HG03342 (cell line): ENCODE data around the gene KIAA0513.

Experiments used
- ATAC-seq: cut with Tn5 transposase; IDR thresholded peaks from one replicate; pipeline ENCODE4 v1.9.1; 2021; ENCODE audit warnings: mild to moderate bottlenecking, moderate library complexity; ENCODE audit not compliant: unreplicated experiment

The KIAA0513 gene

DNA sequence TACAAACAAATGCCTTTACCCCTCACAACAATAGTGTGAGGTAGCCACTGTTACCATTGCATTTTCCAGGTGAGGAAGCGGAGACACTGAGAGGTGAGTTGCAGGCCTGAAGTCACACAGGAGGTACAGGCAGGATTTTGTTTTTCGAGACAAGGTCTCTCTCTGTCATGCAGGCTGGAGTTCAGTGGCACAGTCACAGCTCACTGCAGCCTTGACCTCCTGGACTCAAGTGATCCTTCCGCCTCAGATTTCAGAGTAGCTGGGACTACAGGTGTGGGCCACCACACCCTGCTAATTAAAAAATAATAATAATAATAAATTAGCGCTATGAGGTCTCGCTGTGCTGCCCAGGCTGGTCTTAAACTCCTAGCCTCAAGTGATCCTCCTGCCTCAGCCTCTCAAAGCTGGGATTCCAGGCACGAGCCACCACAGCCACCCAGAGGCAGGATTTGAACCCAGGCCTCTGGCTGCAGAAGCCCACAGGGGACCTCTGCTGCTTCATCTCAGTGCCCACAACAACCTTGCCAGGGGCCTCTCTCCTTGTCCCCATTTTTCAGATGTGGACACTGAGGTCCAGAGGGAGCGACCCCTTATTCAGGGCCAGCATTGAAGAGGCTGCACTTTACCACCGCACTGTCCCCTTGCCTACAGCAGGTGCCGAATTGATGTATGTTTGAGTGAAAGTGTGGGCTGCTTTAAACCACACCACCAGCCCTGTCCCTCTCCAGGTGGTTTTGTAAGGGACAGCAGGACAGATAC lies 100.7 kb downstream of the KIAA0513 start:
- ATAC-seq, result no peak

DNA sequence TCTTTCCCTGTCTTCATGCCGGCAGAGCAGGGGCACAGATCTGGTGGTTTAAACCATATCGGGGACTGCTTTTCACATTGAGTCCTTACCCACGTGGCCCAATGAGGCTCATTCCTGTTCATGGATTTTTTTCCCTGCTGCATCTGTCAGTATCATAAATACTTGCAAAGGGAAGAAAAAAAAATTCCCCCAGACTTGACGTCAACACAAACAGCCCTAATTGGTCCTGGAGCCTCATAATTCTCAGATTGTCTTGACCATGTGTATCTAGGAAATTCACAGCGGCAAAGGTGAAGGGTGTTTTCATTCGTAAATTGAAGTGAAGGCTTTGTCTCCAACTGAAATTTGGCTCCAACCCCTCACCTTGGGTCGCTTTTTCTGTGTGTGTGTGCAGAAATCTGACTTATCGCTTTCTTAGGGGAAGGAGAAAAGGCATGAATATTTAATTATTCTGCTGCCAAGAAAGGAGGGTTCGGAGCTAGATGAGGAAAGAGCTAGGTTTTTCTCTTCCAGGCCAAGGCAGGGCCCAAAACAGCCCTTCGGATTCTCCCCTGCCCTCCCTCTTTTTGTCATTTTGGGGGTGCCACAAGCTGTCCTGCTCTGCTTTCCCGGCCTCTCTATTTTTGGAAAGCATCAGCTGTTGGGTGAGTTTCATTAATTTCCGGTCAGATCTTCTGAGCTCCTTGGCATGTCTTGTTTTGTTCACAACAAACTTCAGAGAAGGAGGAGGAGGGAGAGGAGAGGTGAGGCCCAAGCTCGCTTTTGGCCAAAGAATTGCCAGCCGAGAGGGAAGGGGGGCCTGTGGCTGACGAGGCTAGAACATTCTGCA lies 102.5 kb downstream of the KIAA0513 start:
- ATAC-seq, result no peak

DNA sequence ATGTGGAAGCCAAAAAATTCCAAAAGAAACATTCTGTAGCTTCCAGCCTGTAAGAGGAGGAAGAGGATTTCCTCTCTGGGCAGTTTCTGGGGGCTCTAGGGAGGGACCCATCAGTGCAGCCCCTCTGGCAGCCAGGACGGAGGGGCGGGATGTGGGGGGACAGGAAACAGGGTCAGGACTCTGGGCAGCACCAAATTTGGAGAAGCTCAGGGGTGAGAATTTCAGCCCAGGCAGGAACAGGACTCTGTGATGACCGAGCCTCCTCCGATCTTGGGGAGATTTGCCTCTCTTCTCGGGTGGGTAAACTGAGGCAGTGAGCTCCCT lies 103.1 kb downstream of the KIAA0513 start:
- no peak for ATAC-seq

DNA sequence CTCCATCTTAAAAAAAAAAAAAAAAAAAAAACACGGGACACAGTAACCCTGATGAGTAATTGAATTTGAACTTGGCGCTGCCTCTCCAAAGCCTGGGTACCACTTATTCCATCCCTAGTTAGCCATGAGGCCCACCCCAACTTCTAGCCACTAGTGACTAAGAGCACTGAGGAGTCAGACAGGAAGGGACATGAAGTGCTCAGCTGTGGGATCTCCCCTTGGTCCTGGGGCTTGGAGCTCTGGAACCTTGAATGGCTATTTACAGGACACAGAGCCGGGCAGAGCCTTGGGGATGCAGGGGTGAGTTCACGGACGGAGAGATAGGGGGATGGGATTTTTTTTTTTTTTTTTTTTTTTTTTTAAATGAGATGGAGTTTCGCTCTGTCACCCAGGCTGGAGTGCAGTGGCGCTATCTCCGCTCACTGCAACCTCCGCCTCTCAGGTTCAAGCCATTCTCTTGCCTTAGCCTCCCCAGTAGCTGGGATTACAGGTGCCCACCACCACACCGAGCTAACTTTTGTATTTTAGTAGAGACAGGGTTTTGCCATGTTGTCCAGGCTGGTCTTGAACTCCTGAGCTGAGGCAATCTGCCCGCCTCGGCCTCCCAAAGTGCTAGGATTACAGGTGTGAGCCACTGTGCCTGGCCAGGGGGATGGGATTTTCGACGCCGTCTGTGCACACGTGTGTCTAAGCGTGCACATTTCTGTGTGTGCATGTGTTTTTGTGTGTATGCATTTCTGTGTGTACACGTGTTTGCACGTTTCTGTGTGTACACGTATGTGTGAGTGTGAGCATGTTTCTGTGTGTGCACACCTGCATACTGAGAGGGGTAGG lies 105.1 kb downstream of the KIAA0513 start:
- no peak for ATAC-seq

DNA sequence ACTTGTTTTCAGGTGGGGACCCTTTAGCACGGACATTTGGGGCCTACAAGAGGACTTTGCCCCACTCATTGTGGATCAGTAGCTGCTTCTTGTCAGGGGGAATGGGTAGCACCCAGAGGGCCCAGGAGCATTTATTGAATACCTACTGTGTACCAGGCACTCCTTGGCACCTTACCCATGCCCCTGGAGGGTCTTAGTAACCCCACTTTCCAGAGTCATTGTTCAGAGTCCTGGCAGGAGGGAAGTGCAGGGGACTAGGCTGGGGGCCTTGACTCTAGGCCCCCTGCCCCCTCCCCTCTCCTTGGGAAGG lies 105.7 kb downstream of the KIAA0513 start:
- ATAC-seq, result no peak

DNA sequence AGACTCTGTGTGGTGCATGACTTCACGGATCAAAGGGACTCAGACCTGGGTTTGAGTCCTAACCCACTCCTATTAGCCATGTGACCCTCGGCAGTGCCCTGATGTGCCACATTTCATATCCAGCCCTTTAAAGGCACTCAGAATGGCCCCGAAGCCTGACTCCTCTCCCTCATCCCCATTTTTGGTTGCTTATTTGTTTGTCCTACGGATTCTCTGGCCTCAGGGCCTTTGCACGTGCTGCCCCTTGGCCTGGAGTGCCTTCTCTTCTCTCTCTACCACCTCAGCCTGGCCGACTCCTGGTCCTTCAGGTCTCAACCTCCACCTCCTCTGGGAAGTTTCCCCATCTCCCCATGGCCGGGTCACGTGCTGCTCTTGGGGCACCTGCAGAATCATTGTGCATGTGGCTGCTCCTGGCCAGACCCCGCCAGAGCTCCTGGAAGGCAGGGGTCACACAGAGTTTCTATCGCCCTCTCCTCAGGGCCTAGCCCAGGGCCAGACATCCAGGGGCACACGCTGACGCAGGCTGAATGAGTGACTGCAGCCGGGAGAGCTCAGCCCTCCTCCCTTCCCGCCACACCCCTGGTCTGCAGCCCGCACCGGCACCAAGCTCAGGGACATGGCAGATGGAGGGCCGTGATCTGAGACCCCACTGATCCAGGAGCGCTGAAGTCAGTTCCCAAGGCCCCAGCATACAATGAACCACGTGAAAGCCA lies 106.6 kb downstream of the KIAA0513 start:
- no peak for ATAC-seq

DNA sequence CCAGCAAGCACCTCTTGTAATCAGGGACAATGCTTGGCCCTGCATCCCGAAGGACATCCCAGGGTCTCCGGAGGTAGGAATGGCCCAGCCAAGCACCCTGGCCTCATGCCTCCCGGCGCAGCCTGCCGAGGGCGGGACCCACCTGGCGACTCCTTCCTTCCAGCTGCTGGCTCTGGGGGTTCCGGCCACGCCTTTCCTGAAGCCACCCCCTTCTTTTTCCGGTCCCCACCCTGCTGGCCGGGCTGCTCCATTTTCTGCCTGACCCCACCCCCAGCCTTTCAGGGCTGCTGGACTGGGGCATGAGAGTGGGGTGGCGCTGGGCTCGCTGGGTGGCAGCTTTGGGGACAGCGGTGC lies 107.2 kb downstream of the KIAA0513 start:
- ATAC-seq, result no peak

DNA sequence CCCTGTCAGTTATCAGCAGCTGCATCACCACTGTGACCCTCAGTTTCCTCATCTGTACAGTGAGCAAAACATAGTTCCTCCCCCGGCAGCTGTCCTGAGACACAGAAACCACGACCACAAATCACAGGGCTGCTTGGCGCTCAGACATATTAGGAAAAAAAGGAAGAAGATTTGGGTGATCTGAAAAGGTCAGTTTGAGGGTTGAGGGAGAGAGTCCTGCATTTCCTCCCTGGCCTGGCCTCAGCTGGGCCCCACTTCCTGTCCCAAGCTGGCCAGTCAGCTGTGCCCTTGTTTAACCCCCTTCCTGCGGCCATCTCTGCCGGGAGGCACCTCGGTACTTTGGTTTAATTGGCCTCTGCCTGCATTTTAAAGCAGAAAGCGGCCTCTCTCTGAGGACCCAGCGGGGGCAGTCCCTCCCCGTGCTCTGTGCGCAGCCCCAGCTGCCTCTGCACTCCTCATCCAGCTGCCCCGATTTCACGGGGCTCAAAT lies 108.7 kb downstream of the KIAA0513 start:
- no peak for ATAC-seq

DNA sequence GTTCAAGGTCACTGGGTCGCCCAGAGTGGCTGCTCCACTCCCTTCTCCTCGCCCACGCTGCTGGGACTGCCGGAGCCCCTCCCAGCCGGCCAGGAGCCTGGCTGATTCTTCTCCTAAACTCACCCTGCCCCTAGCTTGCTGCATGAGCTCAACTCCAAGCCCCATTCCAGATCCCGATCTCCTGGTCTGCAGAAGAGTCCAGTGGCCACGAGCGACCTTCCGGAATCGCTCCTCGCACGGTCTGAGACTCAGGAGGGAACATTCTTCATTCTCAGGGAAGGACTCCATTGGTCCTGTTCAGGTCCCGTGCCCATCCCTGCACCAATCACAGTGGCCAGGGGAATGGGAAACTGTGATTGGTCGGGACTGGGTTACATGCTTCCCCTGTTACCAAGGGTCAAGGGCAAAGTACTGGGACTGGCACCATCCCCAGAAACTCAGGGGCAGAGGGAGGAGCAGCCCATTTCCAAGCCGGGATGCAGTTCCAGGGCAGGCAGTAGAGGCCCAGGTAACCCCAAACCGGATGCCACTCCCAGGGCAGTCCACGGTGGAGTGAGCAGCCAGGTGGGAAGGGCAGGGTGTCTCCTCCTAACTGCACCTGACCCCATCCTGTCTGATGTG lies 109.2 kb downstream of the KIAA0513 start:
- ATAC-seq, result no peak

DNA sequence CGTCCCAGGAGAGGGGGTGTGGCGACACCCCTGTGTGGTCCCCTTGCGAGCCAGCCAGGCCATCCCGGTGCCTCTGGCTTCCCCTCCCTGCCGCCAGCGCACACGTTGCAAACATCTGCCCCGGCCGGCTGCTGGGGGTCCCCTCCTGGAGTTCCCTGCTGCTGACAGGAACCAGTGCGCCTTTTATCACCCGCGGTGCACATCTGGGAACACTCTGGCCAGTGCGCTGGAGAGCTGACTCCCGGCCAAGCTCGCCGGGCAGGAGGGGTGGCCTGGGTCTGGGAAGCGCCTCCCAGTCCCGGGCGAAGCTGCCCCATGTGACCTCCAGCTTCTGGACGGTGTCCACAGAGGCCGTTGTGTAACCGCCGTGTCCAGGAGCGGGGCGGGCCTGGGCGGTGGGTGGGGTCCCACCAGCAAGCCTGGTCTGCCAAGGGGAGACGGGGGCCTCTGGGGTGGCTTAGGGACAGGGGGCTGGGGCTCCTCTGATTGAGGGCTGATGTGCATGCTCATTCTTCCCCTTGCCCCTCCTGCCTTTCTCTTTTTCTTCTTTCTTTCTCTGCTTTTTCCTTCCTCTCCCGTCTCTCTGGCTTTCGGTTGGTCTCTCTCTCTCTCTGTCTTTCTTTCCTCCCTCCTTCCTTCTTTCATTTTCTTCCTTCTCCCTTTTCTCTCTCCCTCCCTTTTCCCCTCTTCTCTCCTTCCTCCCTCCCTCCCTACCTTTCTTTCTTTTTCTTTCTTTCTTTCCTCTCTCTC lies 109.9 kb downstream of the KIAA0513 start:
- no peak for ATAC-seq

DNA sequence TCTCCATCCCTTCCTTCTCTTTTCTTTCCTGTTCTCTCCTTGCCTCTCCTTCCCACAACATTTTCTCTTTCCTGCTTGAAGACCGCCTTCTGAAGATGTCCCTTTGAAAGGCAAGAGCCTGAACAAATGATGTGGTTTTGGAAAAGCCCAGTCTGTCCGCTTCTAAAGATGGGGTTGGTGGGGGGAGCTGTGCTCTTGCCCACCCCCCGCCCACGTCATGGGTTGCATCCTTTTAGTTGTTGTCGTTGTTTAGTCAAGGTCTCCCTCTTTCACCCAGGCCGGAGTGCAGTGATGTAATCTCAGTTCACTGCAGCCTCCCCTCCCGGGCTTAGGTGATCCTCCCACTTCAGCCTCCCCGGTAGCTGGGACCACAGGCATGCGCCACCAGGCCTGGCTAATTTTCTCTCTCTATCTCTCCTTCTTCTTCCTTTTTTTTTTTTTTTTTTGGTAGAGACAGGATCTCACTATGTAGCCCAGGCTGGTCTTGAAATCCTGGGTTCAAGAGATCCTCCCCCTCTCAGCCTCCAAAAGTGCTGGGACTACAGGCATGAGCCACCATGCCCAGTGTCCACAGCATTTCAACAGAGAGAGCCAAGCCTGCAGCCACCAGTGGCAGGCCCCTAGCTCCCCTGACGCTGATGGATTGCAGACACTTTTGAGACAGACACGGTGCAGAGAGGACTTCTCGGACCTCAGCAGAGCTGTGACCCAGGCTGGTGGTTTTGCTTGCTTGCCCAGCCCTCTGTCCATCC lies 110.7 kb downstream of the KIAA0513 start:
- ATAC-seq, result no peak

DNA sequence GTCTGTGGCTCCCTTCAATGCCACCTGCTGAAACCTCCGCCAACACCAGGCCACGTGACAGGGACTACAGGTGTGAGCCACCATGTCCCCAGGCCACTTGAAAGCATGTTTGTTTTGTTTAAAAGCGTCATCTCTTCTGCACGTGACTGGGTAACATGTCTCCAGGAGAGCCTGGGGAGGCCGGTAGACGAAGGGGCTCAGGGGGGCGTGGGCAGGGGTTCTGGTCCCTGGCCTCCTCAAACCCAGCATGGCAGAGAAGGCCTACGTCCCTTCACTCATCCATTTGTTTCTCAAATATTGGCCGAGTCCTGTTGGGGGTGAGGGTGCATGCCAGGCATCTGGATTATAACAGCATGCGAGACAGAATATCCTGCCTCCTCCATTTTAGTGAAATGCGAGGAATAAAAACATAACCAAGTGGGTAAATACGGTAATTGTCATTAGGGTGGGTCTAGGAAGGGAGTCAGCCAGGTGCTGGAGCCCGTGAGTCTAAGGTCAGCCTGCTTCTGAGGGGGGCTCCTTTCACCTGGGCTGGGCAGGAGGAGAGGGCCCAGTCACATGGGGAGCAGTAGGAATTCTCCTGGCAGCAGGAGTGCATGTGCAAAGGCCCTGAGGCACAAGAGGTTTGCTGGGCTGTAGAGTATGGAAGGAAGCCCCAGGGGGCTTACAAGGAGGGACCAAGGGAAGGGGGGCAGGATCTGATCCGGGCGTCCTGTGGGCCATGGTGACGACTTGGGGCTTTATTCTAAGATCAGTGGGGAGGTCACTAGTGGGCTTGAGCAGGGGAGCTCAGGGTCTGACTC lies 111.4 kb downstream of the KIAA0513 start:
- ATAC-seq, result no peak

DNA sequence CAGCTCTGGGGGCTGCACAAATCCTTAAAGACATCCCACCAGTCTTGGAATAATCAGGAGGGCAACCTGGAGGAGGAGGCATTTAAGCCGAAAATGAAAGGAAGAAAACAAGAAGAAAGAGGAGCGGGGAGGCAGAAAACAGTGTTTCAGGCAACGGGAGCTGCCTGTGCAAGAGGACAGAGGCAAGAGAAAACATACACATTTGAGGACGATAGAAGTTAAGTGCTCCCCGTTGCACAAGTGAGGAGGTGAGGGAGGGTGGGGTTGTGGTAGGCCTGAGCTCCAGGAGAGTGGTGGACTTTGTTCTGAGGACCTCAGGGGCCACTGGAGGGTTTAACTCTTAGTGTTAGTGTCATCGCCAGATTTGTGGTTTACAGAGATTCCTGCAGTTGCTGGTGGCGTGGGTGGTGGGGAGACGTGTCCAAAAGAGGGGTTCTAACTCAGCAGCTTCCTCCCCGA lies 112.3 kb downstream of the KIAA0513 start:
- ATAC-seq, result no peak

DNA sequence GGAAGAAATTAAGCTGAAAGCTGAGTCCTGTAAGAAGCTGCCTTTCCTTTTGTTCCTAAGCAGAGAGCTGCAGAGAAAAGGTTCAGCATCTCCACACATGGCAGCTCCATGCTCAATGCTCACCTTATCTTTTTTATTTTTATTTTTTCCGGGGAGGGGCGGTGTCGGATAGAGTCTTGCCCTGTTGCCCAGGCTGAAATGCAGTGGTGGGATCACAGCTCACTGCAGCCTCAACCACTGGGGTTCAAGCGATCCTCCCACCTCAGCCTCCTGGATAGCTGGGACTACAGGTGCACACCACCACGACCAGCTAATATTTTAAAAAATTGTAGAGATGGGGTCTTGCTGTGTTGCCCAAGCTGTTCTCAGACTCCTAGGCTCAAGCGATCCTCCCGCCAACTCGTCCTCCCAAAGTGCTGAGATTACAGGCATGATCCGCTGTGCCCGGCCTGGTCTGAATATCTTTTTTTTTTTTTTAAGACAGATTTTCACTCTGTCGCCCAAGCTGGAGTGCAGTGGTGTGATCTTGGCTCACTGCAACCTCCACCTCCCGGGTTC lies 112.9 kb downstream of the KIAA0513 start:
- no peak for ATAC-seq

DNA sequence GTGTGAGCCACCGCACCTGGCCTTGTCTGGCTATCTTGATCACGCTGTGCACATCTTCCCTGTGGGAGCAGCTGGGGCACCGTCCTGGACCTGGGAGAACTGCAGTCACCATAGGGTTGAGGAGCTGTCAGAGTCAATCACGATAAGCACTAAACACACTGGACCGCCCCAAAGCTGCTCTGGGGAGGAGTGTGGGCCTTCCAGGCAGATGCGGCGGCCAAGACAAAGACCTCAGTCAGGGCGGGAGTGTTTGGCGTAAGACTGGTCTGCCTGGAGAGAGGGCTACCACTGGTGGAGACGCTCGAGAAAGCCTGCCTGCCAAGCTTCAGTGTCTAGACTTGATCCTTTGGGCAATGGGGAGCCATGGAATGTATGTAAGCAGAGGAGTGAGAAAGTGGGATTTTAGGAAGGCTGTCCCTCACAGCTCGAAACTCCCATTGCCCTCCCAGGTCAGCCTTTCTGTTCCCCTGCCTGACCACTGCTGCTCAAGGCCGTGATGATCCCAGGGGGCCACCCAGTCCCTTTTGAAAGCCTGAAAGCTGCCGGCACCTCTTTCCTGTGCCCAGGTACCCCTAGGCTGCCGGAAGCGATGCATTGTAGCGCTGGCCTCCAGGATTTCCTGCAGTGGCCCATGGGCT lies 114.0 kb downstream of the KIAA0513 start:
- ATAC-seq, result no peak

DNA sequence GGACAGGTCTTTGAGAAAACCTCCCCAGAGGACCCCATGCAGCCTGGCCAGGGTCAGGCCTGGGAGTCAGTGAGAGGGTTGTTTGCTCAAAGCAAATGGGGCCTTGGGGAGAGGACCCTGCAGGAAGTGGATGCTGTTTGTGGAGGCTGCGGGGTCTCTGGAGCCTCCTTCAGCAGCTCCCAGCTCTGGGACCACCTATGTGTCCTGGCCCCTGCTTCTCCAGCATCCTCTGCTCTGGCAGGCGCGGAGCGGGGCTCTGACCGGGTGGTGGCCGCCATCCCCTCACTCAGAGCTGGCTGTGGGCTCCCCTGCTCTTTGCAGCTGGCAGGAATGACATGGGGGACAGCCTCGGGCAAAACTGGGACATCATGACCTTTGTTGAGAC lies 114.5 kb downstream of the KIAA0513 start:
- no peak for ATAC-seq

DNA sequence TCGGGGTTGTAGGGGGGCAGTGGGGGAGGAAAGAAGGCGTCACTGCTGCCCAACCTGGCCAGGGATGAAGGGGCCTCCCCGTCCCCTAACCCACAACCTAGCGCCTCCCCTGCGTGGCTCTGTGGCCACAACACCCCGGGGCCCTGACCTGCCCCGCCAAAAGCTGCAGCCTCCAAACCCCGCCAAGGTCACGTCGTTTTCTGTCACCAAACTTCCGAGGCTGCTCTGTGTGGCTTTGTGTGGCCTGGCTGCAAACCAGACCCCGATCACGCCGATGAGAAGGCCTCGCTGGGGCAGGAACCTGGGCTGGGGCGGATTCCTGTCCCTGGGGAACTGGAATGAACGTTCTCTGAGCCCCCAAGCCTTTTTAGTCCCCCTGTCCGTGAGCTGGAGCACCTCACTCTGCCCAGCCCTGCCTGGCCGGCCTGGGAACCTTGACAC lies 115.2 kb downstream of the KIAA0513 start:
- no peak for ATAC-seq
